ENCODE data around the gene MICA.
"Not testable (repeated sequence)": the region's sequence is repeated elsewhere in the genome, so short reads cannot be mapped to it uniquely, and the experiment has no call there.

MICA gene

DNA sequence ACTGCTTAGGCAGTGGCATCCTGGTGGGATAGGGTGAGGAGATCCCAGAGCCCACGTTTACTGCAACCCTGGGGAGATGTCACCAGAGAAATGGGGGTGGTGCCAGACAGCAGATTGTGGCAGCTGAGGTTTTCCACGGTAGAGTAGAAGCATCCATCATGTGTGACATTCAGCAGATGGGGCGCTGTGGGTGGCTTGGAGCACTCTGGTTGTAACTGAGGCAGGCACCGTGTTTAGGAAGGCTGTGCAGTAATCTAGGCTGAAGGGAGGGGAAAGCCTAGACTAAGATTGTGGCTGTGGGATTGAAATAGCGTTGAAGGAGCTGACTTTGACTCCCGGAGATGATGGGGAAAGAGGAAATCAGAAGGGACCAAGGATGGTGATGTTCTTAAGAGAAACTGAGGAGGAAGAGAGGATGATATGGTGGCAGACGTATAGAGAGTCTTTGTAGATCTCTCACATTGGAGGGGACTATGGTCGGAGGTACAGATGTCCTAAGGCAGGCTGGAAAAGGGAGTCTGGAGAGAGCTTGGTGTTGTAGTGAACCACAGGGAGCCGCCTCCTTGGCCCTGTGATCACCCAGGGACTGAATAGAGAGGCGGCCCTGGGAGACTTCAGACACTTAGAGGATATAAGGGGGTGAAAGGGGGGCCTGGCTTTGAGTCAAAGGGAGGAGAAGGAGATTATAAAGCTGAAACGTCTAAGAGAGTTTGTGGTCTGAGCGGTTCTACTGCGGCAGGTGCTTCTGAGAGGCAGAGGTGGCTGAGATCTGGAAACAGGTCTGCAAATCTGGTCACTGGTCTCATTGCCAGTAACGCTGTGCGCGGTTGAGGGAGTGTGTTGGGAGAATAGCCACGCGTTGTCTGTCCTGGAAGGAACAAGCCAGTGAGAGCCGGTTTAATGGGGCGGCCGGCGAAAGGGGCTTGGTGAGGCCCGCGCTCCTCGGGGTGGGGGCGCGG lies 792 bp upstream of the MICA start:
- H3K4me1 ChIP-seq (ENCODE audit: insufficient read depth, low read length), result peaks cover 8% of the 10 kb centered on the region
- H3K36me3 ChIP-seq (ENCODE audit: insufficient read depth, low read length), result no peaks in the 10 kb centered on the region
- H3K4me3 ChIP-seq (ENCODE audit: low read length), result peak overlapping the region; percentile 53
- peak overlapping the region; percentile 44 for H2AFZ ChIP-seq (ENCODE audit: low read depth, low read length)
- H3K9me3 ChIP-seq (ENCODE audit: low read length), result peaks cover 3% of the 10 kb centered on the region
- peaks cover 58% of the 10 kb centered on the region for H3K27me3 ChIP-seq (ENCODE audit: insufficient read depth, low read length)

DNA sequence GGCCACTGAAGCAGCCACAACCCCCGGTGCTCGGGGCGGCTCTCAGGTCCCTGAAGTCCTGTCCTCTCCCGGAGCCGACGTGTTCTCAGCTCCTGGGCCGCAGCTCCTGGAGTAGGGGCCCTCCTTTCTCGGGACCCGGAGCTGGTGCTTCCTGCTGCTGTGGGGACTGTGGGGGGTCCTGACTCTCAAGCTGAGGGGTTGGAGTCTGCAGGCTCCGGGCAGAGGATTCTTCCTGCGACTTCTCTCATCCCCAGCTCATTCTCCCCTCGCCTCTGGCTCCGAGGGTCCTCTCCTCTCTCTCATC lies 618 bp downstream of the MICA start:
- Histone ChIP-seq H3K27me3 (ENCODE audit: insufficient read depth, low read length) (peaks cover 56% of the 10 kb centered on the region), H2AFZ (ENCODE audit: low read depth, low read length) (peak overlapping the region; percentile 26), H3K4me3 (ENCODE audit: low read length) (peak overlapping the region; percentile 53)
- H3K4me1 ChIP-seq (ENCODE audit: insufficient read depth, low read length); H3K36me3 ChIP-seq (ENCODE audit: insufficient read depth, low read length); H3K9me3 ChIP-seq (ENCODE audit: low read length): not testable (repeated sequence)

DNA sequence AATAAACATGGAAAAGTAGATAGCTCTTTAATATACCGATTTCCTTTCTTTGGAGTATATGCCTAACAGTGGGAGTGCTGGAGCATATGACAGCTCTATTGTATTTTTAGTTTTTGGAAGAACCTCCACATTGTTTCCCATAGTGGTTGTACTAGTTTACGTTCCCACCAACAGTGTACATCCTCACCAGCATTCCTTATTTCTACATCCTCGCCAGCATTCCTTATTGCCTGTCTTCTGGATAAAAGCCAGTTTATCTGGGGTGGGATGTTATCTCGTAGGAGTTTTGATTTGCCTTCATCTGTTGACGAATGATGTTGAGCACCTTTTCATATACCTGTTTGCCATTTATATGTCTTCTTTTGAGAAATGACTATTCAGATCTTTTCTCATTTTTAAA lies 2.6 kb downstream of the MICA start:
- H3K4me3 ChIP-seq (ENCODE audit: low read length), result no peak overlapping the region
- H3K9me3 ChIP-seq (ENCODE audit: low read length), result peaks cover 3% of the 10 kb centered on the region
- peaks cover 43% of the 10 kb centered on the region for H3K27me3 ChIP-seq (ENCODE audit: insufficient read depth, low read length)
- H3K36me3 ChIP-seq (ENCODE audit: insufficient read depth, low read length), result no peaks in the 10 kb centered on the region
- H2AFZ ChIP-seq (ENCODE audit: low read depth, low read length), result no peak overlapping the region
- peaks cover 8% of the 10 kb centered on the region for H3K4me1 ChIP-seq (ENCODE audit: insufficient read depth, low read length)

DNA sequence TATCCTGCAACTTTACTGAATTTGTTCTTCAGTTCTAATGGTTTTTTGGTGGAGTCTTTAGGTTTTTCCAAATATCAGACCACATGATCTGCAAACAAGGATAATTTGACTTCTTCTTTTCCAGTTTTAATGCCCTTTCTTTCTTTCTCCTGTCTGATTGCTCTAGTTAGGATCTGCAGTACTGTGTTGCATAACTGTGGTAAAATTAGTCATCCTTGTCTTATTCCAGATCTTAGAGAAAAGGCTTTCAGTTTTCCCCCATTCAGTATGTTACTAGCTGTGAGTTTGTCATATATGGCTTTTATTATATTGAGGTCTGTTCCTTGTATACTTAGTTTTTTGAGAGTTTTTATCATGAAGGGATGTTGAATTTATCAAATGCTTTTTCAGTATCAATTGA lies 4.3 kb downstream of the MICA start:
- H2AFZ ChIP-seq (ENCODE audit: low read depth, low read length), result no peak overlapping the region
- H3K36me3 ChIP-seq (ENCODE audit: insufficient read depth, low read length), result no peaks in the 10 kb centered on the region
- H3K4me3 ChIP-seq (ENCODE audit: low read length), result no peak overlapping the region

DNA sequence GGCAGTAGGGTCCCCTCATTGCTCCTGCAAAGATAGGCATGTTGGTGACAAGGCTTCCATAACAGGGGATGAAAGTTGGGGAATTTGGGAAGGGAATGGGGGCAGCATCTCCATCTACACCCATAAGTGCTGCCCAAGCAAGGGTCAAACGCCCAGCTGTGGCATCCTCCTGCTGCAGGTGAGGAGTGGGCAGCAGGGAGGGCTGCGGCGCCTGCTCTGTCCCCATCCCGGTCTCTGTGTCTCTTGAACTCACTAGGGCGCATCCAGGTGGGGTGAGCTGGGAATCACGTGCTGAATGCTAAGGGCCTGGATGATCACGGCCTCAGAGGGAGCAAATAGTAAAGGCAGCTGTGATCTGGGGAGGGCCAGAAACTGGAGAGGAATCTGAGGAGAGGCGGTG lies 9.1 kb downstream of the MICA start:
- Histone ChIP-seq H3K4me1 (ENCODE audit: insufficient read depth, low read length) (no peaks in the 10 kb centered on the region), H3K27me3 (ENCODE audit: insufficient read depth, low read length) (peaks cover 6% of the 10 kb centered on the region), H3K4me3 (ENCODE audit: low read length) (no peak overlapping the region), H2AFZ (ENCODE audit: low read depth, low read length) (no peak overlapping the region), H3K9me3 (ENCODE audit: low read length) (no peaks in the 10 kb centered on the region), H3K36me3 (ENCODE audit: insufficient read depth, low read length) (no peaks in the 10 kb centered on the region)

More for the DNA sequence above, 4.3 kb downstream of the MICA start:
- Histone ChIP-seq H3K27me3 (ENCODE audit: insufficient read depth, low read length) (peaks cover 29% of the 10 kb centered on the region), H3K9me3 (ENCODE audit: low read length) (no peaks in the 10 kb centered on the region), H3K4me1 (ENCODE audit: insufficient read depth, low read length) (peaks cover 8% of the 10 kb centered on the region)

DNA sequence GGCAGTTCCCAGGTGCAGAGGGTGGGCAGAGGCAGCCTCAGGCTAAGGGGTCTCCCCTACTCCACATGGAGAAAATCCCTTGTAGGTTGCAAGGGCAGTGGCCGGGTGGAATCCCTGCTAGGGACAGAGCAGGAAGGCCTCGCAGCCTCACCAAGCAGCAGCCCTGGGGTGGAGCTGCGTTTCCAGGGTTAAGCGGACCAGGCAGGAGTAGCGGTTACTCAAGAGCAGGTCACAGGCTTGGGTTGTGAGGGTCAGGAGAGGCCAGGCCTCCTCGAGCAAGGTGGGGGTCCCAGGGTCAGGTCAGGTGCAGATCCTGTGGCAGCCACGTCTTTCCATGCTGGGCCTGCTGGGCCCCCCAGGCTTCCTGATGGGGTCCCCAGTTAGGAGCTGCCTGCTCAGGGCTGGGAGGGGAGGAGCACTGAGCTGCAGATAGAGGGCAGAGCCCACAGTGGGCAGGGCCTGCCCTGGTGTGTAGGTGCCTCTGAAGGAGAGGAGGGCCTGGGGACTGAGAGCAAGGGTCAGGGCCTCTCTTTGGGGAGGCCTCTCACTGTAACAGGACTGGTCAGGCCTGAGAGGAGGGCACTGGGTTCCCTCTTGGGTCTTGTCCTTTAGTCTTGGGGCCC lies 10.9 kb downstream of the MICA start:
- H3K4me3 ChIP-seq (ENCODE audit: low read length); H3K4me1 ChIP-seq (ENCODE audit: insufficient read depth, low read length); H2AFZ ChIP-seq (ENCODE audit: low read depth, low read length); H3K36me3 ChIP-seq (ENCODE audit: insufficient read depth, low read length); H3K27me3 ChIP-seq (ENCODE audit: insufficient read depth, low read length); H3K9me3 ChIP-seq (ENCODE audit: low read length): not testable (repeated sequence)

DNA sequence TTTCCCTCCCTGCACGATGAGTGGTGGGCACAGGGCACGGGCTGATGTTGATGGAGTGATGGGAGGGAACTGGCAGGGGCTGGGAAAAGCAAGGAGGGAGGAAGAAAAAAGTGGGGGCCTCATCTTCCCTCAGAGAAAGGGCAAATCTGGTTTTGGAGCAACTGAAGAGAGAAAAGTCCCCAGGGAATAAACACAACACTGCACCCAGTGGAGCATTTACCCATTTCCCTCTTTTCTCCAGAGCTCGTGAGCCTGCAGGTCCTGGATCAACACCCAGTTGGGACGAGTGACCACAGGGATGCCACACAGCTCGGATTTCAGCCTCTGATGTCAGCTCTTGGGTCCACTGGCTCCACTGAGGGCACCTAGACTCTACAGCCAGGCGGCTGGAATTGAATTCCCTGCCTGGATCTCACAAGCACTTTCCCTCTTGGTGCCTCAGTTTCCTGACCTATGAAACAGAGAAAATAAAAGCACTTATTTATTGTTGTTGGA lies 11.4 kb downstream of the MICA start:
- Histone ChIP-seq H2AFZ (ENCODE audit: low read depth, low read length) (no peak overlapping the region), H3K4me3 (ENCODE audit: low read length) (no peak overlapping the region), H3K9me3 (ENCODE audit: low read length) (no peaks in the 10 kb centered on the region), H3K36me3 (ENCODE audit: insufficient read depth, low read length) (no peaks in the 10 kb centered on the region), H3K27me3 (ENCODE audit: insufficient read depth, low read length) (peaks cover 6% of the 10 kb centered on the region), H3K4me1 (ENCODE audit: insufficient read depth, low read length) (no peaks in the 10 kb centered on the region)

DNA sequence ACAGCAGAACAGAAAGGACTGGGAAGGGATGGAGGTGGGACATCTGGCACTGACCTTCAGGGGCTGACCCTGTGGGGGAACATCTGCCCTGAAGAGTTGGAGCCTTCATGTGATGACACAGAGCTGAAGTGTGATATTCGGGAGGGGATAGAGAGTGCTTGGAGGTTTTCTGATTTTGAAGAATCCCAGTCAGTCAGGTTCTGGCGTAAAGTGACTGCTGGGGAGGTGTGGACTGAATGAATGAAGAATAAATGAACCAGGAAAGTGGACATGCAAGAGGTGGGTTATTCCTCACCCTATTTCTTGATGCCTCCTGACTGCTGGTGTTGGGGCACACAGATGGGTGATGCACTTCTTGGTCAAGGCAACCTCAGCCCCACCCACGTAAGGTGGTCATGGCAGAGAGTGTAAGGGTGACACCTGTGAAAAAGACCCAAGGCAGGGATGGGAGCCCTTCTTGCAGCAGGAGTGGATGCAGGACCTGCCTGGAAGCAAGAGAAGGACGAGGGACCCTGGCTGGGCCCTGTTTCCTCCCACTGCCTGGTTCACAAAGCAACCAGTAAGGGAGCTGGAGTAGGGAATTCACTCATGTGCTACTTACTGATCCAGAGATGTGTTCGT lies 13.1 kb downstream of the MICA start:
- peaks cover 7% of the 10 kb centered on the region for H3K27me3 ChIP-seq (ENCODE audit: insufficient read depth, low read length)
- H3K4me3 ChIP-seq (ENCODE audit: low read length), result no peak overlapping the region
- H2AFZ ChIP-seq (ENCODE audit: low read depth, low read length), result no peak overlapping the region
- H3K36me3 ChIP-seq (ENCODE audit: insufficient read depth, low read length), result no peaks in the 10 kb centered on the region
- no peaks in the 10 kb centered on the region for H3K4me1 ChIP-seq (ENCODE audit: insufficient read depth, low read length)
- H3K9me3 ChIP-seq (ENCODE audit: low read length), result no peaks in the 10 kb centered on the region

DNA sequence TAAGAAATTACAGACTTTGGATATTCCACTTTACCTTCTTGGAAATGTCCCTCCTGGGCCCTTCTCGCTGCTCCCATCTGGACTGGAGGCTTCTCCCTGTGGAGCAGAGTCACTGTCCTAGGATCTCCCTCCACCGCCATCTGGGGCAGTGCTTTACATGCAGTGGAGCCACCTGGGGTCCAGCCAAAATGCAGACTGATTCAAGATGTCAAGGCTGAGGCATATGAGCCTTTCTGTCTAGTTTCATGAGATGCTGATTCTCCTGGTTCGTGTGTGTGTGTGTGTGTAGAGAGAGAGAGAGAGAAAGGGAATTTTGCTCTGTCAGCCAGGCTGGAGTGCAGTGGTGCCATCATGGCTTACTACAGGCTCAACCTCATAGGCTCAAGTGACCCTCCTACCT lies 14.9 kb downstream of the MICA start:
- H3K27me3 ChIP-seq (ENCODE audit: insufficient read depth, low read length), result peaks cover 11% of the 10 kb centered on the region
- H2AFZ ChIP-seq (ENCODE audit: low read depth, low read length), result no peak overlapping the region
- no peaks in the 10 kb centered on the region for H3K9me3 ChIP-seq (ENCODE audit: low read length)
- H3K4me1 ChIP-seq (ENCODE audit: insufficient read depth, low read length), result no peaks in the 10 kb centered on the region
- no peaks in the 10 kb centered on the region for H3K36me3 ChIP-seq (ENCODE audit: insufficient read depth, low read length)
- H3K4me3 ChIP-seq (ENCODE audit: low read length), result no peak overlapping the region

DNA sequence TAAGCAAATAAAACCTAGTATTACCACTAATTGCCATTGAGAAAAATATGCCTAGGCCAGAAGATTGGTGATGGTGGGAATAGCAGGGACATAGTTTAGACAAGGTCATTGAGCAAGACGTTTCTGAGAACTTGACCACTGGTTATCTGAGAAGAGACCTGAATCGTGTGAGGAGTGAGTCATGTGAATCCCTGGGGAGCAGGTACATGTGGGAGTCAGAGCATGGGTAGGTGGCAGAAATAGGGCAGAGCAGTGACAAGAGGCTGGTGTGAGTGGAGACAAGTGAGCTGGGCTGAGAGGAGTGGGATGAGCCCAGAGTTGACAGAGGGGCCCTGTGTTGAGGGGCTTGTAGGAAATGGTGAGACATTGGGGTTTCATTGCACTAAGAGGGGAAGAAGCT lies 16.4 kb downstream of the MICA start:
- Histone ChIP-seq H3K4me1 (ENCODE audit: insufficient read depth, low read length) (no peaks in the 10 kb centered on the region), H2AFZ (ENCODE audit: low read depth, low read length) (no peak overlapping the region), H3K36me3 (ENCODE audit: insufficient read depth, low read length) (no peaks in the 10 kb centered on the region)

DNA sequence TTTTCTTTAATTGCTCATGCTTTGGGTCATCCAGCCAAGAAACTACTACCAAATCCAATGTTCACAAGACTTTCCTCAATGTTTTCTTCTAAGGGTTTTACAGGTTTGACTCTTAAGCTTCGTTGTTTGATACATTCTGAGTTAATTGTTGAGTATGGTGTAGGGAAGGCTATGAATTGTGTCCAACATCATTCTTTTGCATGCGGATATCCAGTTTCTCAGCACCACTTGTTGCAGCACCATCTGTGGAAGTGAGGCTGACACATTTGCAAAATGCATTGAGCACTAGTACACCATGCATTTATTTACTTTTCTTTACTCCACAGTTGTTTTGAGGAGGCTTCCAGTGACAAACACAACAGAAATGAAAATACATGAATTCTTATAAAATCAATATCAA lies 17.2 kb downstream of the MICA start:
- H3K4me1 ChIP-seq (ENCODE audit: insufficient read depth, low read length), result no peaks in the 10 kb centered on the region
- H3K27me3 ChIP-seq (ENCODE audit: insufficient read depth, low read length), result peaks cover 15% of the 10 kb centered on the region
- no peak overlapping the region for H2AFZ ChIP-seq (ENCODE audit: low read depth, low read length)
- H3K36me3 ChIP-seq (ENCODE audit: insufficient read depth, low read length), result no peaks in the 10 kb centered on the region
- H3K9me3 ChIP-seq (ENCODE audit: low read length), result no peaks in the 10 kb centered on the region
- no peak overlapping the region for H3K4me3 ChIP-seq (ENCODE audit: low read length)

More for the DNA sequence above, 16.4 kb downstream of the MICA start:
- Histone ChIP-seq H3K9me3 (ENCODE audit: low read length) (no peaks in the 10 kb centered on the region), H3K4me3 (ENCODE audit: low read length) (no peak overlapping the region), H3K27me3 (ENCODE audit: insufficient read depth, low read length) (peaks cover 15% of the 10 kb centered on the region)

DNA sequence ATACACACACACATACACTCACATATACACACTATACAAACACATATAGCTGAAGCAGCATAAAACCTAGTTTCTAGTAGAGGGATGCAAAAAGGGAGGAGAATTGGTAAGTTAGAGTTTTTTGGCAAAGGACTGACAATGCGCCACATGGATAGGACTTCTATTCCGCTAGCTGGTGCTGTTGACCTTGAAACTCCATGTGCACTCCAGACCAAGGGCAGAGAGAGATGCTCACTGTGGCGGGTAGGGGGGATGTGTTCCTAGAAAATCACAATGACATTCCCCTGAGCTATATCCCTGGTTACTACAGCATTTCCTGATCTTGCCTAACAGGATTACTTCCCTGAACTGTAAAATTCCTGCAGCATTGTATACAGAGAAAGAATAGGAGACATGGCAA lies 19.2 kb downstream of the MICA start:
- Histone ChIP-seq H2AFZ (ENCODE audit: low read depth, low read length) (no peak overlapping the region), H3K36me3 (ENCODE audit: insufficient read depth, low read length) (no peaks in the 10 kb centered on the region), H3K27me3 (ENCODE audit: insufficient read depth, low read length) (peaks cover 15% of the 10 kb centered on the region), H3K4me1 (ENCODE audit: insufficient read depth, low read length) (no peaks in the 10 kb centered on the region), H3K9me3 (ENCODE audit: low read length) (no peaks in the 10 kb centered on the region), H3K4me3 (ENCODE audit: low read length) (no peak overlapping the region)

DNA sequence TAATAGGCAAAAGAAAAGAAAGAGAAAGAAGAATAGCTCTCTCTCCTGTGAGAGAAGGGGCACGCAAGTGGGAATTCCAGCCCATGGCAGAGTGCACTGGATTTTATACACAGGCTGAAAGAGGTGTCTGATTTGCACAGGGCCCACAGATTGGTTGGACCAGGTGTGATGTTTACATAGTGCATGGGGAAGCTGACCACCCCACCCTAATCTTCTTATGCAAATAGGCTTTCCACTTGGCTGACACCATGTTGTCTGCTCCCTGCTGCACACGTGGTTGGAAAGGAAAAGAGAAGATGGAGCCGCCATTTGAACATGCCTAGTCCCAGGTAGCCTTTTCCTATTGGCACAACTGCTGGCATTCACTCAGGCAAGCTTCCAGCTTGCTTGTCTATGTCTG lies 20.2 kb downstream of the MICA start:
- Histone ChIP-seq H3K27me3 (ENCODE audit: insufficient read depth, low read length) (peaks cover 15% of the 10 kb centered on the region), H3K36me3 (ENCODE audit: insufficient read depth, low read length) (no peaks in the 10 kb centered on the region), H3K9me3 (ENCODE audit: low read length) (no peaks in the 10 kb centered on the region), H2AFZ (ENCODE audit: low read depth, low read length) (no peak overlapping the region), H3K4me3 (ENCODE audit: low read length) (no peak overlapping the region), H3K4me1 (ENCODE audit: insufficient read depth, low read length) (no peaks in the 10 kb centered on the region)
